Measurements from ENCODE around the gene YWHAE. TPM values are rescaled to one million over a fixed set of nuclear protein-coding genes. Genes with fewer than 3 reads are reported as not detected.
"Not testable (repeated sequence)": the region's sequence is repeated elsewhere in the genome, so short reads cannot be mapped to it uniquely, and the experiment has no call there.

YWHAE gene
- total RNA-seq, 2 experiments from 2014 or later: 116 to 133 TPM

GRCh38 chr17:1391577-1391976, 8.4 kb downstream of the YWHAE start:
- Histone ChIP-seq H3K9me3 (ENCODE audit: control insufficient read depth in 1 of 2, insufficient read depth in 1 of 2, low read length in 2 of 2) (no peaks in the 10 kb centered on the region), H3K4me3 (ENCODE audit: low read length) (no peak overlapping the region), H3K27ac (ENCODE audit: low read depth in 1 of 2, low read length in 2 of 2) (no peak overlapping the region), H3K27me3 (ENCODE audit: control insufficient read depth in 1 of 2, insufficient read depth in 2 of 2, low read length in 2 of 2) (no peaks in the 10 kb centered on the region), H3K36me3 (ENCODE audit: insufficient read depth, low read length) (peaks cover 14% of the 10 kb centered on the region), H3K4me1 (ENCODE audit: insufficient read depth, low read length) (peaks cover 87% of the 10 kb centered on the region)
- CTCF ChIA-PET: interaction anchor here (3.0 kb wide), 1 partner anchor 26 kb away, joined by 13 read pairs; no protein-coding TSS in a partner anchor
- DNase-seq: no peak
- POLR2A ChIA-PET: interaction anchor here (0.9 to 3.7 kb wide), 4 partner anchors 8 to 124 kb away, joined by 3 to 22 read pairs (median 6); partner anchors contain the start of gene YWHAE
- ATAC-seq (ENCODE audit: poor library complexity): no peak
- Mint-ChIP-seq H3K4me1 (ENCODE audit: low read depth) (peaks cover 72% of the 10 kb centered on the region), H3K36me3 (ENCODE audit: low read depth) (peaks cover 36% of the 10 kb centered on the region), H3K27ac (peak overlapping the region; percentile 49), H3K4me3 (peak overlapping the region; percentile 56), H3K27me3 (no peaks in the 10 kb centered on the region), H3K9me3 (no peaks in the 10 kb centered on the region)
- intact Hi-C loops (cut with DNase I, micrococcal nuclease): no loop called here
- TF ChIP-seq CTCF (IDR thresholded peaks at IDR 0.05): no peak

DNA sequence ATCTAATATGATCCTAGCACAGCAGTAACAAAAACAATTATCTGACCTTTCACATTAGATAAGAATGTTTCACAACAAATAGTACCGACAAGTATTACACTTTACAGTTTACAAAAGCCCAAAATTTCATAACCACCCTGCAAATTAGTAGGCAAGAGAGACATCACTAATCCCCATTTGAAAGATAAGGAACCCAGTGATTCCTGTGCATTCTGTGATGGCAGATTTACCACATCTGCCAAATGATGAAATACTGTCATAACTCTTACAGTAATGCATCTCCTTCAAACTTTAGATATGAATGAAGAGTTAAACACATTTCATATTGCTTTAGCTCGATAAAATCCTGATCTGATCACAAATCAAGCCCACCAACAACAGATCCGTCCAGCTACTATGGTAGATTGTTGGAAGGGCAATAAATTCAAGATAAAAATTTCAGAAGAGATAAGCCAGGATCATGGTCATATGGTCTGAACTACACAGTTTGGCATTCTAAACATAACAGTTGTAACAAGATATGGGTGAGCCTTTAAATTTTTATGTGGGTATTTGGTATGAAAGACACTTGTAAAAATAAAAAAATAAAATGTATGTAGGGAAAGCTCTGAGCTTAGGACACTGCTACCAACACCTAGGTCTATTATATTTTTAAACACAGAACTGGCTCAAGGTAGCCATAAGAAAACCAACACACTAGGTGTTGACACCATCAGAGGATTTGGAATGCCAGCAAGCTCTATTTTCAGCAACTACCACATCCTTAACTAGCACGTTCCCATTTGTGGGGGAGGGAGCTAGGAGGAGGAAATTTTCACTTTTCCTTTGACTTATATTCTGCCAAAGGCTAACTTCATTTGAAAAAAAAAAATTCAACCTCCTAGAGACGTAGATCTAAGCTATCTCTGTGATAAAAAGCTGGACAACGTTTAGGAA, 9.3 kb downstream of the YWHAE start:
- Mint-ChIP-seq H3K27me3 (no peaks in the 10 kb centered on the region), H3K36me3 (ENCODE audit: low read depth) (peaks cover 30% of the 10 kb centered on the region), H3K27ac (peak overlapping the region; percentile 49), H3K4me3 (peak overlapping the region; percentile 49), H3K9me3 (no peaks in the 10 kb centered on the region), H3K4me1 (ENCODE audit: low read depth) (peaks cover 80% of the 10 kb centered on the region)
- DNase-seq (peak in 2 of 14 experiments; percentile 32 to 33), ATAC-seq (ENCODE audit: poor library complexity) (no peak)
- POLR2A ChIA-PET: interaction anchor here (0.8 to 3.7 kb wide), 7 partner anchors 7 to 125 kb away, joined by 3 to 22 read pairs (median 4); partner anchors contain the start of gene YWHAE
- CTCF ChIA-PET: interaction anchor here (1.2 to 3.0 kb wide), 2 partner anchors 25 kb away, joined by 3 to 13 read pairs; no protein-coding TSS in a partner anchor
- H3K36me3 ChIP-seq (ENCODE audit: insufficient read depth, low read length): peaks cover 8% of the 10 kb centered on the region
- intact Hi-C loops (cut with DNase I, micrococcal nuclease): no loop called here
- H3K4me3 ChIP-seq (ENCODE audit: low read length): no peak overlapping the region
- no peaks in the 10 kb centered on the region for H3K9me3 ChIP-seq (ENCODE audit: control insufficient read depth in 1 of 2, insufficient read depth in 1 of 2, low read length in 2 of 2)
- H3K27me3 ChIP-seq (ENCODE audit: control insufficient read depth in 1 of 2, insufficient read depth in 2 of 2, low read length in 2 of 2): no peaks in the 10 kb centered on the region
- no peak for TF ChIP-seq CTCF (IDR thresholded peaks at IDR 0.05)
- peak overlapping the region in 1 of 2 donors; percentile 2 for H3K27ac ChIP-seq (ENCODE audit: low read depth in 1 of 2, low read length in 2 of 2)
- peaks cover 83% of the 10 kb centered on the region for H3K4me1 ChIP-seq (ENCODE audit: insufficient read depth, low read length)

DNA sequence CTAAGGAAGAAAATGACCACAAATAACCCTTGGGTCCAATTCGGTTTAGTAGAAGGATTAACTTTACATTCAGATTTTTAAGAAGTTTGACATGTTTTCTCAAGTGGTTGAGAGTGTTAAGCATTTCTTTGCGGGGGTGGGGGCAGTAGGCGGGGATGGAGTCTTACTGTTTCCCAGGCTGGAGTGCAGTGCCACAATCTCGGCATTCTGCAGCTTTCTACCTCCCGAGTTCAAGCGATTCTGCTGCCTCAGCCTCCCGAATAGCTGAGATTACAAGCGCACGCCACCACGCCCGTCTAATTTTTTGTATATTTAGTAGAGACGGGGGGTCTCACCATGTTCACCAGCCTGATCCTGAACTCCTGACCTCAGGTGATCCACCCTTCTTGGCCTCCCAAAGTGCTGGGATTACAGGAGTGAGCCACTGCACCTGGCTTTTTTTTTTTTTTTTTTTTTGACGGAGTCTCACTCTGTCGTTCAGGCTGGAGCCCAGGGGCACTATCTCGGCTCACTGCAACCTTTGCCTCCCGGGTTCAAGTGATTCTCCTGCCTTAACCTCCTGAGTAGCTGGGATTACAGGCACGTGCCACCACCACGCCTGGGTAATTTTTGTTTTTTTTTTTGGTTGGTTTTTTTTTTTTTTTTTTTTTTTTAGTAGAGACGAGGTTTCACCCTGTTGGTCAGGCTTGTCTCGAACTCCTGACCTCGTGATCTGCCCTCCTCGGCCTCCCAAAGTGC, 12.4 kb downstream of the YWHAE start:
- not testable (repeated sequence) for H3K27me3 Mint-ChIP-seq
- CTCF ChIA-PET: interaction anchor here (0.7 to 1.2 kb wide), 4 partner anchors 22 to 118 kb away, joined by 3 to 5 read pairs (median 3); no protein-coding TSS in a partner anchor
- H3K4me1 Mint-ChIP-seq (ENCODE audit: low read depth): peaks cover 63% of the 10 kb centered on the region

DNA sequence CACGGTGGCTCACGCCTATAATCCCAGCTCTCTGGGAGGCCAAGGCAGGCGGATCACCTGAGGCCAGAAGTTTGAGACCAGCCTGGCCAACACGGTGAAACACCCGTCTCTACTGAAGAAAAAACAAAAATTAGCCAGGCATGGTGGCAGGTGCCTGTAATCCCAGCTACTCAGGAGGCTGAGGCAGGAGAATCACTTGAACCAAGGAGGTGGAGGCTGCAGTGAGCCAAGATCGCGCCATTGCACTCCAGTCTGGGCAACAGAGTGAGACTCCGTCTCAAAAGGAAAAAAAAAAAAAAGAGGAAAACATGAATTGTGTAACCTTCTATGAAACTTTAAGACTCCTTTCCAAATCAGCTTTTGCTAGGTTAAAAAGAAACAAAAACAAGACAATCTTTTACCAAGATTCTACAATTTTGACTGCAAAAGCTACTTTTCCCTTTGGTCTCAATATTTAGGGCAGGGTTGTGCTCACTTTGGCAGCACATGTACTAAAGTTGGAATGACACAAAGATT, 13.3 kb downstream of the YWHAE start:
- H3K27ac ChIP-seq (ENCODE audit: low read depth in 1 of 2, low read length in 2 of 2); H3K4me3 Mint-ChIP-seq: not testable (repeated sequence)
- POLR2A ChIA-PET: interaction anchor here (0.6 to 3.0 kb wide), 3 partner anchors 10 to 670 kb away, joined by 3 to 10 read pairs (median 9); partner anchors contain the start of gene YWHAE

More for the DNA sequence above, 12.4 kb downstream of the YWHAE start:
- ATAC-seq (ENCODE audit: poor library complexity); intact Hi-C loops (cut with DNase I, micrococcal nuclease); H3K27ac ChIP-seq (ENCODE audit: low read depth in 1 of 2, low read length in 2 of 2); DNase-seq; H3K27me3 ChIP-seq (ENCODE audit: control insufficient read depth in 1 of 2, insufficient read depth in 2 of 2, low read length in 2 of 2); H3K4me3 ChIP-seq (ENCODE audit: low read length); H3K9me3 Mint-ChIP-seq; H3K9me3 ChIP-seq (ENCODE audit: control insufficient read depth in 1 of 2, insufficient read depth in 1 of 2, low read length in 2 of 2); H3K4me3 Mint-ChIP-seq: not testable (repeated sequence)
- POLR2A ChIA-PET: interaction anchor here (0.6 kb wide), 2 partner anchors 11 to 671 kb away, joined by 3 read pairs; no protein-coding TSS in a partner anchor
- Mint-ChIP-seq H3K27ac (peak overlapping the region; percentile 58), H3K36me3 (ENCODE audit: low read depth) (peaks cover 28% of the 10 kb centered on the region)
- Histone ChIP-seq H3K36me3 (ENCODE audit: insufficient read depth, low read length) (peaks cover 11% of the 10 kb centered on the region), H3K4me1 (ENCODE audit: insufficient read depth, low read length) (peaks cover 82% of the 10 kb centered on the region)

More for the DNA sequence above, 13.3 kb downstream of the YWHAE start:
- H3K36me3 ChIP-seq (ENCODE audit: insufficient read depth, low read length): peaks cover 11% of the 10 kb centered on the region
- DNase-seq; H3K9me3 ChIP-seq (ENCODE audit: control insufficient read depth in 1 of 2, insufficient read depth in 1 of 2, low read length in 2 of 2); H3K9me3 Mint-ChIP-seq; H3K27me3 ChIP-seq (ENCODE audit: control insufficient read depth in 1 of 2, insufficient read depth in 2 of 2, low read length in 2 of 2); H3K4me3 ChIP-seq (ENCODE audit: low read length); H3K27me3 Mint-ChIP-seq; ATAC-seq (ENCODE audit: poor library complexity); intact Hi-C loops (cut with DNase I, micrococcal nuclease): not testable (repeated sequence)
- peak overlapping the region; percentile 58 for H3K27ac Mint-ChIP-seq
- peaks cover 57% of the 10 kb centered on the region for H3K4me1 Mint-ChIP-seq (ENCODE audit: low read depth)
- peaks cover 21% of the 10 kb centered on the region for H3K36me3 Mint-ChIP-seq (ENCODE audit: low read depth)
- H3K4me1 ChIP-seq (ENCODE audit: insufficient read depth, low read length): peaks cover 81% of the 10 kb centered on the region
- CTCF ChIA-PET: interaction anchor here (0.8 to 1.6 kb wide), 3 partner anchors 21 to 54 kb away, joined by 3 to 6 read pairs (median 3); no protein-coding TSS in a partner anchor

Measured in CD4-positive, alpha-beta T cell (primary cell).